HG02610 (cell line): Measurements from ENCODE around the gene TNPO2.
A peak's percentile ranks its signal among the peaks of the same experiment; 100 is the strongest.
"Not testable (repeated sequence)": the region's sequence is repeated elsewhere in the genome, so short reads cannot be mapped to it uniquely, and the experiment has no call there.

Experiments used
- ATAC-seq: cut with Tn5 transposase; IDR thresholded peaks from one replicate; pipeline ENCODE4 v1.9.1; 2021; ENCODE audit warnings: mild to moderate bottlenecking, moderate library complexity; ENCODE audit not compliant: unreplicated experiment

Gene TNPO2

GRCh38 chr19:12706332-12706718, 17.4 kb downstream of the TNPO2 start:
- no peak for ATAC-seq

DNA sequence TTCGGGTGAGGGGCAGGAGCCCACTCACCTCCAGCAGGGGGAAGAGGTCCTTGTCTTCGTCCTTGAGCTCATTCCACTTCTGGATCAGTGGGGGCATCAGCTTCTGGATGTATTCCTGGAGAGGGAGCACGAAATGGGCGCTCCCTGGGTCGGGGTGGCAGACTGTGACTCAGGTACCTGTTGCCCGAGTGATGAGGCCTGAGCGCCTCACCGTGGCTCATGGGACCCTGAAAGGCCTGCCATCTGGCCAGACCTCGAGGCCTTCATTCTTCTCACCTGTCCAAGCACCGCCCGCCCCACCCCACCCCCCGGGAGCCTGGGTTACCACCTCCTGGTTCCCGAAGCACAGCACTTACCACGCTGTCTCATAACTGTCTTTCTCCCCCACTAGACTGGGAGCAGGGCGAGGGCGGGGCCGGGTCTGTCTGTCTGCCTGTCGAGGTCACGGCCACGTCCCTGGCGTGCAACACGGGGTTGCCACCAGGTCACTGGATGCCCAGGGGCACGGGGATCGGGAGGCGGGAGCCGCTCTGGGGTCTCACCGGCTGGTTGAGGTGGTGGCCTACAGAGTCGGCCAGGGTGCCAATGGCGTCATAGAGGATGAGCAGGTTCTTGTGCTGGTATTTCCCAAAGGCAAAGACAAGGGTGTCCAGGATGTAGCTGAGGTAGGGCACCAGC, 17.9 kb downstream of the TNPO2 start:
- no peak for ATAC-seq

- ATAC-seq: no peak
Observed at GRCh38 chr19:12705169-12705568, 18.6 kb downstream of the TNPO2 start.

GRCh38 chr19:12703046-12703445, 20.7 kb downstream of the TNPO2 start:
- ATAC-seq: no peak

DNA sequence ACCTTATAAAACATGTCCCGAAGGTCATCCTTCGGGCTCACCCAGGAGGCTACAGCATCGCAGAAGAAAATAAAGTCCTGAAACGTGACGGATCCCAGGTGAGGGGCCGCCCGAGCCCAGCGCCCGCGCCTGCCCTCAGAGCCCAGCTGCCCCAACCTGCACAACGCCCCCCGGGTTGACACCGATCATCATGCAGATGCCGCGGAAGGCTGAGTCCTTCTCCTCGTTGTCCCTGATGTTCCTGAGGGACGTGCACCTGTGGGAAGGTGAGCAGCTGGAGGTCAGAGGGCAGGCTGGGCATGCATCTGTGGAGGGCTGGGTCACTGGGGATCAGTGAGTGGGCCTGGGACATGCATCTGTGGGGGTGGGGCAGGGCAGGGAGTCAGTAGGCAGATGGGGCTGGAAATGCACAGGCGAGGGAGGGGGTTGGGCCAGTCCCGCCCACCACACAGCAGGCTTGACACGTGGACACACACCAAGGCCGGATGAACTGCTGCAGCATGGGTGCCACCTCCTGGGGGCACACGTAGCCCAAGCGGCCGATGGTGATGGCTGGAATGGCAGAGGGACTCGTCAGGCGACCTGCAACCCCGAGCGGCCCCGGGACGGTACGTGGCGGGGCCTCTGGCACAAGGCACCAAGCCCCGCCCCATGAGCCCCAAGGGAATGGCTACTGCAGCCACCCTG, 22.0 kb downstream of the TNPO2 start:
- ATAC-seq: no peak

DNA sequence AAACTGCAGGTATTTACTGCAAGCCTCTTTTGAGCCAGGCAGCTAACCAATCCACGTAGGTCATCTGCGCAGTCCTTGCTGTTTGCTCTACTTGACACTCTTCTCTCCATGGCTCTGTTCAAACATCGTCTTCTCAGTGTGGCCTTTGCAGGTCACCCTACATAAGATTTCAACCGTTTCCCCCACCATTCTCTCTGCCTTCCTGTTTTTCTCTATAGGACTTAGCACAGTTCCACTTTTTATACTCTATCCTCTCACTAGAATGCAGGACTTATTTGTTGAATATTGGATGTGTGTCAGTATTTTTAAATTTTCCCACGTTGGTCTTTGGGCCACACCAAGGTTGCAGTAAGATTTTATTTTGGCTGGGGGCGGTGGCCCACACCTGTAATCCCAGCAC, 25.6 kb downstream of the TNPO2 start:
- no peak for ATAC-seq

- ATAC-seq: not testable (repeated sequence)
Observed at GRCh38 chr19:12697425-12697824, 26.3 kb downstream of the TNPO2 start.

GRCh38 chr19:12696366-12697335, 27.1 kb downstream of the TNPO2 start, which contains the start of gene FBXW9:
Gene FBXW9, minus strand, starts transcription at chr19:12696631. Its CDS starts 50 bp downstream, at chr19:12696581.
- peak; percentile 69 for ATAC-seq

- ATAC-seq: peak; percentile 13
Observed at GRCh38 chr19:12695997-12696365, 27.8 kb downstream of the TNPO2 start.

DNA sequence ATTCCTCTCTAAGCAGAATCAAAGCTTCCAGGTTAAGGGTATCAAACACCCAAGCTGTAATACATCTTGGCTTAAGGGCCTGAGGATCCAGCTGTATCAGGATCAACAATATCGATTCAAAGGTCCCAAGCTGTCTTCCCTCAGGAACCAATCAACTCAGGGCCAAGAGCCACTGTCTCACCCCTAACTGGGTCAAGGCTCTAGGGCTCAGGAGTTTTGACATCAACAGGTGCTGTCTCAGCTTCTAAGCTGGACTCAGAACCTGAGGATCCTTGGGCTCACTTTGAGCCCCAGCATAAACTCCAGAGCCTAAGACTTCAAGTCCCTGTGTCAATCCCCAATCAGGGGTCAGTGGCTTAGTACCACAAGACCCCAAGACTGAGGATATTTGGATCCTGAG, 28.2 kb downstream of the TNPO2 start:
- no peak for ATAC-seq

DNA sequence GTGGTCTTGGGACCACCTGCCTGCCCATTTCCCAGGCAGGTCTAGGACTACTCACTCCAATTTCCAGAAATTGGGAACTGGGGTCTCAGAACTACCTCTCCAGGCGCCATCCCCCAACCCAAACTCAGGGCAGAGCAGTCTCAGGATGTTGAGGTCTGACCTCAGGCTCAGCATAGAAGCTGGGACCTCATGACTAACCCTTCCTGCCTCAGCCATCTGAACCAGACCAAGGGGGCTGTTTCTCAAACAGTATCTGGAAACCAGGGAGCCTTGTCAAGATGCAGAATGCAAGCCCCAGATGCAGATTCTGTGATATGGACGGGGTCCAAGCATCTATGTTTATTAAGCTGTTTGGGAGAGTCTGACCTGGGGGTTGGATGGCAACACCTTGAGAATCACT, 28.6 kb downstream of the TNPO2 start:
- ATAC-seq: no peak

GRCh38 chr19:12694641-12695040, 29.1 kb downstream of the TNPO2 start:
- no peak for ATAC-seq

DNA sequence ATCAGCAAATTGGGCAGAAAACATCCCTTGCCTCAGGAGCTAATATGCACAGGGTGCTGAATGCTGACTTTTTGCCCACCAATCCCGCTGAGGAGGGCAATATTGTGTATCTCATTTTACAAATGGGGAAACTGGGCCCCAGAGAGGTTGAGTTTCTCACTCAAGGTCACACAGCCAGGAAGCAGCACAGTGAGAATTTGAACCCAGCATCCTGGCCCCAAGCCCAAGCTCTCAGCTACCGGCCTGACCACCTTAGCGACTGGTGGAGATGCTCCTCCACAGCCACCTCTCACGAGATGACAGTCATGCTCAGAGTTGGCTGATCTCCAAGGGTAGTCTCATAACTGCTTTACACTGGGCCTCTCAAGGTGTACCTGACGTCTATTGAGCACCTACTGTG, 30.8 kb downstream of the TNPO2 start:
- ATAC-seq: no peak

GRCh38 chr19:12689581-12690216, 34.0 kb downstream of the TNPO2 start:
- no peak for ATAC-seq

DNA sequence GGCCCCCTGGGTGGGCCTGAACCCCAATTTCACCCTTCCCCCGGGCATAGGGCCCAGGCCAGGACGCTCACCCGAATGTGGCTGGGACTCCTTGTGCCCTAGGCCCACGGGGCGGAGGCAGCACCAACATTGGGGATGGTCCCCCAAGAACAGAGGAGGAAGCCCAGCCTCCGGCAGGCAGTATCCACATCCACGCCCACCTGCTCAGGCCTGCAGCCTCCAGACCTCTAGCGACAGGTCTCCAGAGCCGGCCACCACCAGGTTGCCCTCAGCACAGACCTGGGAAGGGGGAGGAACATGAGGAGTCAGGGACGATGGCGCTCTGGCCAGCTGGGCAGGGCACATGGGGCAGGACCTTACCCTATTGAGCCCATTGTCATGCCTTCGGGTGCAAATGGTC, 34.7 kb downstream of the TNPO2 start:
- ATAC-seq: no peak

GRCh38 chr19:12687496-12688196, 36.1 kb downstream of the TNPO2 start, which contains the start of gene GNG14:
Gene GNG14, plus strand, starts transcription at chr19:12687998. Its CDS starts 51 bp downstream, at chr19:12688049.
- no peak for ATAC-seq

GRCh38 chr19:12685831-12686230, 37.9 kb downstream of the TNPO2 start:
- no peak for ATAC-seq

GRCh38 chr19:12681074-12681987, 42.4 kb downstream of the TNPO2 start, which contains the start of gene DHPS:
Gene DHPS, minus strand, starts transcription at chr19:12681880. Its CDS starts 114 bp downstream, at chr19:12681766.
- ATAC-seq: peak; percentile 60

DNA sequence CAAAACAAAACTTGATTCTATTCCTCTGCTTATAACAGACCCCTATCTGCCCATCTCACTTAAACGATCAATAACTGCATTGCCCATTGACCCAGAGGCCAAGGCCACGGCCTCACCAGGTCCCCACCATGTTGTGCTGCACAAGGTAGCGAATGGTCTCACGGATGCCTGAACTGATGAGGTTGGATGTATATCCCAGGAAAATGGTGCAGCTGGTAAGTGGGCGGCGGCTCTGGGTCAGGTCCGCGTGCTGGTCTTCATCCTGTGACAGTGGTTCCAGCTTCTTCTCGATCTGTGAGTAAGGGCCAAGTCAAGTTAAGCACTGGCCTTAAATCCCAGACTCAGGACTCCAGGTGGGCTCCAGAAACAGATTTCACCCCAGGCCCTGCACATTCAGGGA, 43.7 kb downstream of the TNPO2 start:
- ATAC-seq: no peak
